Esophagus muscularis mucosa (tissue), 4 donors: Measurements from ENCODE around the gene KCNQ1.

Source experiments
- EP300 ChIP-seq: sonication (generic); formaldehyde crosslinking; IDR thresholded peaks from one replicate; pipeline ENCODE4 v1.6.1; 2017; ENCODE audit warnings: antibody characterized with exemption
- POLR2A ChIP-seq: fragments of 450-650 bp; IDR thresholded peaks from one replicate; pipeline ENCODE4 v1.6.1; 2017; ENCODE audit warnings: antibody characterized with exemption, moderate library complexity, mild to moderate bottlenecking, low read depth
- TF ChIP-seq, protein P1 (sequence below), 3 experiments: fragments of 200-600 bp in 2 of 3; fragments of 450-650 bp in 1 of 3; sonication (generic) in 2 of 3; IDR thresholded peaks; one replicate each; pipeline ENCODE4 v1.5.1; 2017 to 2019; ENCODE audit warnings: antibody characterized with exemption in 3 of 3, mild to moderate bottlenecking in 2 of 3, moderate library complexity in 1 of 3

- TF ChIP-seq, protein P1, sequence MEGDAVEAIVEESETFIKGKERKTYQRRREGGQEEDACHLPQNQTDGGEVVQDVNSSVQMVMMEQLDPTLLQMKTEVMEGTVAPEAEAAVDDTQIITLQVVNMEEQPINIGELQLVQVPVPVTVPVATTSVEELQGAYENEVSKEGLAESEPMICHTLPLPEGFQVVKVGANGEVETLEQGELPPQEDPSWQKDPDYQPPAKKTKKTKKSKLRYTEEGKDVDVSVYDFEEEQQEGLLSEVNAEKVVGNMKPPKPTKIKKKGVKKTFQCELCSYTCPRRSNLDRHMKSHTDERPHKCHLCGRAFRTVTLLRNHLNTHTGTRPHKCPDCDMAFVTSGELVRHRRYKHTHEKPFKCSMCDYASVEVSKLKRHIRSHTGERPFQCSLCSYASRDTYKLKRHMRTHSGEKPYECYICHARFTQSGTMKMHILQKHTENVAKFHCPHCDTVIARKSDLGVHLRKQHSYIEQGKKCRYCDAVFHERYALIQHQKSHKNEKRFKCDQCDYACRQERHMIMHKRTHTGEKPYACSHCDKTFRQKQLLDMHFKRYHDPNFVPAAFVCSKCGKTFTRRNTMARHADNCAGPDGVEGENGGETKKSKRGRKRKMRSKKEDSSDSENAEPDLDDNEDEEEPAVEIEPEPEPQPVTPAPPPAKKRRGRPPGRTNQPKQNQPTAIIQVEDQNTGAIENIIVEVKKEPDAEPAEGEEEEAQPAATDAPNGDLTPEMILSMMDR (IDR thresholded peaks at IDR 0.05): no peak
- TF ChIP-seq EP300 (no peak), POLR2A (no peak)
These were observed 243.0 kb downstream of the KCNQ1 start for GRCh38 chr11:2687782-2688191.
